GM20000 (cell line): Measurements from ENCODE around the gene INPP5A.

Experiments used
- DNase-seq: peaks from one replicate; pipeline ENCODE4 v3.0.0; 2012; ENCODE audit warnings: low spot score
- TF ChIP-seq, protein P1 (sequence below): IDR thresholded peaks from 2 replicates; pipeline ENCODE4 v1.5.1; 2012; ENCODE audit warnings: mild to moderate bottlenecking, control low read depth; ENCODE audit errors: extremely low read depth, missing control alignments

Gene INPP5A

GRCh38 chr10:132743925-132744490 is 206.4 kb downstream of the INPP5A start:
- no peak for DNase-seq
- TF ChIP-seq, protein P1, sequence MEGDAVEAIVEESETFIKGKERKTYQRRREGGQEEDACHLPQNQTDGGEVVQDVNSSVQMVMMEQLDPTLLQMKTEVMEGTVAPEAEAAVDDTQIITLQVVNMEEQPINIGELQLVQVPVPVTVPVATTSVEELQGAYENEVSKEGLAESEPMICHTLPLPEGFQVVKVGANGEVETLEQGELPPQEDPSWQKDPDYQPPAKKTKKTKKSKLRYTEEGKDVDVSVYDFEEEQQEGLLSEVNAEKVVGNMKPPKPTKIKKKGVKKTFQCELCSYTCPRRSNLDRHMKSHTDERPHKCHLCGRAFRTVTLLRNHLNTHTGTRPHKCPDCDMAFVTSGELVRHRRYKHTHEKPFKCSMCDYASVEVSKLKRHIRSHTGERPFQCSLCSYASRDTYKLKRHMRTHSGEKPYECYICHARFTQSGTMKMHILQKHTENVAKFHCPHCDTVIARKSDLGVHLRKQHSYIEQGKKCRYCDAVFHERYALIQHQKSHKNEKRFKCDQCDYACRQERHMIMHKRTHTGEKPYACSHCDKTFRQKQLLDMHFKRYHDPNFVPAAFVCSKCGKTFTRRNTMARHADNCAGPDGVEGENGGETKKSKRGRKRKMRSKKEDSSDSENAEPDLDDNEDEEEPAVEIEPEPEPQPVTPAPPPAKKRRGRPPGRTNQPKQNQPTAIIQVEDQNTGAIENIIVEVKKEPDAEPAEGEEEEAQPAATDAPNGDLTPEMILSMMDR, result no peak

DNA sequence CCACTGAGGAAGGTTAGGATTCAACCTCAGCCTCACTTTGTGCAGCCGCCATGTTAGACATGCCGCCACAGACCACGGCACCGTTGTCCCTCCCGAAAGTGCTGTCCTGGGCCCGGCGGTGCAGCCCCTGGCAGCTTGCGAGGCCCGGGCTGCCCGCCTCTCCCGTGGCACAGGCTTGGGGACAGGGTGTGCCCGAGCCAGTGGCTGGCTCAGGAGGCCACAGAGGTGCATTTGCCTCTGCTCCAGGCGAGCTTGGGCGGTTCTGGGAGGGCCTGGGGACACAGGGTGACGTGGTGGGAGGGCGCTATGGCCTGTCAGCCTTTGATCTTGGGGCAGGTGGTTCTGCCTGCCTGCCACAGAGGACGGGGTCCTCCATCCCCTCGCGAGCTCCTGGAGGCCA is 207.3 kb downstream of the INPP5A start:
- TF ChIP-seq, protein P1, result no peak
- no peak for DNase-seq

GRCh38 chr10:132745511-132745910 is 207.9 kb downstream of the INPP5A start:
- TF ChIP-seq, protein P1, result no peak
- DNase-seq, result no peak

- TF ChIP-seq, protein P1, result no peak
These were observed 208.4 kb downstream of the INPP5A start for GRCh38 chr10:132745971-132746370.

DNA sequence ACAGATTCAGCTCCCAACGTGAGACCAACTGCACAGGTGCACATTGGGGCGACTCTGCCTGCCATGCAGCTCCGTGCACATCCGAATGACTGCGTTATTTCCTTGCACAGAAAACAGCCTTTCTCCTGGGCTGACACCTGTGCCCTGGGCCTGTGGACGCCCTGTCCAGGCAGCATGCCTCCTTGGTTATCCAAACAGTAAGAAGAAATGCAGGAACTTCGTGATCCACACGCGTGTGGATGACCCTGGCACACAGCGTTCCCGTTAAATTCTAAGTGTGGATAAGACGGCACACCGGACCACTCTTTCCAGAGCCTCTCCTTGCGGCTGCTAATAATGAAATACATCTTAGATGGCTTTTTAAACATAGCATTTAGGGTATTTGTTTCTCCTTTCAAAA is 208.8 kb downstream of the INPP5A start:
- no peak for DNase-seq
- TF ChIP-seq, protein P1, result no peak

More at GRCh38 chr10:132745971-132746370, 208.4 kb downstream of the INPP5A start:
- DNase-seq, result no peak

DNA sequence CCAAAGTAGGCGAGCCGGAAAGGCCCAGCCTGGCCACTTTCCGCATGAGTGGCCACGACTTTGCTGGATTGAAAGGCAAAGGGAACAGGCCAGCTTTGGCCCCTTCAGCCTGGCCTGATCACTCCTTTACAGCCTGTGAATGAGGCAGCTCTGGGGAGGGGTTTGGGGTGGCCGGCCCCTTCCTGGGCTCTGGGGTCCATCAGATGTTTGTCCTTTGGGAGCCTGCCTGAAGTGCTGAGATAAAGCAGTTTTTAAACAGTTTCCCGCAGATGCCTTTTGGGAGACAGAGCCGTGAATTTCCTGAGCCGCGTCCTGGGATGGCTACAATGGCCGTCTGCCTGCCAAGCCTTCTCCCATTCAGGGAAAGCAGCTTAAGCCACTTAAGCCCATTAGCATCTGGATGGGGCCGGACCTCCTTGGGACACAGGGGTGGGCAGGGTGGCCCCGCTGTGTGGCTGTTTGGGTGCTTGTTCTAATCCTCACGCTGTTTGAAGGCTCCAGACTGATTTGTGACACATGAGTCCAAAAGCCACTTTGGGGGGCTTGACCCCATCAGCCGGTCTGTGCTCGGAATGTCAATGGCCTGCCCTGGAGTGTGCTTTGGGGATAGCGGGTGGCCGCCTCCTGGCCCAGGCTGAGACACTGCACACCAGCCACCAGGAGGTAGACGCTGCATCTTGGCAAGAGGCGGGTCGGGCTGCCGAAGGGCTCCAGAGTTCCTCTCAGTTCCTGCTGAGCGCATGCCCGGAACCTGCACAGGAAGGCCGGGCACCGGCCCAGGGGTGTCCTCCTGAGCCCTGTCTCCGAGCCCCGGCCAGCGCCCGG is 209.4 kb downstream of the INPP5A start:
- no peak for DNase-seq
- TF ChIP-seq, protein P1, result no peak

- TF ChIP-seq, protein P1, result no peak
- DNase-seq, result no peak
These were observed 210.5 kb downstream of the INPP5A start for GRCh38 chr10:132748135-132748534.
